Measurements from ENCODE around the gene MIF4GD.

MIF4GD gene

GRCh38 chr17:75231071-75231470, 40.0 kb downstream of the MIF4GD start:
- DNase-seq, result no peak

DNA sequence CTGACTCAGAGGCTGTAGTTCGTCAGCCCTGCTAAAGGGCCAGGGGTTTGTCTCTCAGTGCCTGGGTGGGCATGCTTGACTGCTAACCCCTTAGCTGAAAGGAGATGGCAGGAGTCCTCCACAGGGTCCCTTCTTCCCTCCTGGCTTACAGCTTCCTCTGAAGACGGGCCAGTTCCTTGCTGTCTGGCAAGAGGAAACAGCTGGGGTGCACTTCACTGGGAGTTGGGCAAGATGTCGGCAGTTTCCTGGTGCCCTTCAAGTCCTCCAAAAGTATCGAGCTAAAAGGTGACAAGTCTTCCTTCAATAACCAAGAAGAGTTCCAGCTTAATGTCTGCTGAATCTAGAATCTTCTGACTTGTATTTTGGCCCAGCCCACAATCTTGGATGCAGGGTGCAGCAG, 42.2 kb downstream of the MIF4GD start:
- no peak for DNase-seq

- no peak for DNase-seq
Measured at GRCh38 chr17:75228305-75228704, 42.7 kb downstream of the MIF4GD start.

- no peak for DNase-seq
Measured at GRCh38 chr17:75227729-75228128, 43.3 kb downstream of the MIF4GD start.

GRCh38 chr17:75225016-75225415, 46.0 kb downstream of the MIF4GD start:
- DNase-seq, result no peak

DNA sequence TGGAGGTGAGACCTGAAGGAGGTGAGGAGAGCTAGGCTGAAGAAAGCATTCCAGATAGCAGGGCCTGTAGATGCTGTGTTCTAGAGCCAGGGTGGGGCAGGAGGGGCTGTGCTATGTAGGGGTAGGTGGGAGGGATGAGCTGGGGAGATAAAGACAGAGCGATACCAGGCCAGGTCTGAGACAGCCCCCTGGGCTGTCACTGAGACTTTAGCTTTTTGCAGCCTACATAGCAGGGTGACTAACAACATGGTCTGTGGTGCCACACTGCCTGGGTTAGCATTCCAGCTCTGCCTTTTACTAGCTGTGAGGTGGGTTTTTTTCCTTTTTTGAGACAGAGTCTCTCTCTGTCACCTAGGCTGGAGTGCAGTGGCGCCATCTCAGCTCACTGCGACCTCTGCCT, 51.2 kb downstream of the MIF4GD start:
- DNase-seq, result no peak

GRCh38 chr17:75218131-75218530, 52.9 kb downstream of the MIF4GD start:
- no peak for DNase-seq
